CD4-positive, CD25-positive, alpha-beta regulatory T cell (primary cell): ENCODE results near the gene CIAO2A. TPM values are rescaled to one million over a fixed set of nuclear protein-coding genes. Genes with fewer than 3 reads are reported as not detected.

Experiments used
- ATAC-seq, 2 donors: fragments of 150-1000 bp; cut with Tn5 transposase; one replicate each; pipeline ENCODE4 v1.10.0; 2021; ENCODE audit warnings: low read depth in 2 of 2, moderate number of reproducible peaks in 2 of 2, moderate library complexity in 1 of 2
- DNase-seq, 3 donors: peaks; one replicate each; pipeline versions ENCODE4 v3.0.0 to v3.0.0-alpha.2; 2012 to 2022; ENCODE audit warnings: mixed read lengths in 1 of 3
- H3K27ac ChIP-seq: one replicate; pipeline ENCODE4 v1.7.0; 2013; ENCODE audit warnings: mild to moderate bottlenecking, low read length; ENCODE audit not compliant: insufficient read depth, poor library complexity, severe bottlenecking
- H3K27me3 ChIP-seq: one replicate; pipeline ENCODE4 v1.7.0; 2013; ENCODE audit warnings: low read length; ENCODE audit not compliant: control insufficient read depth, insufficient read depth
- H3K36me3 ChIP-seq: one replicate; pipeline ENCODE4 v1.7.0; 2013; ENCODE audit warnings: mild to moderate bottlenecking, low read length, moderate library complexity; ENCODE audit not compliant: control insufficient read depth, insufficient read depth
- H3K4me1 ChIP-seq: 2 replicates; pipeline ENCODE4 v1.7.0; 2013; ENCODE audit warnings: mild to moderate bottlenecking, low read length; ENCODE audit not compliant: insufficient read depth, control insufficient read depth, poor library complexity, severe bottlenecking
- H3K4me3 ChIP-seq: one replicate; pipeline ENCODE4 v1.7.0; 2013; ENCODE audit warnings: low read depth, mild to moderate bottlenecking, low read length, moderate library complexity
- H3K9me3 ChIP-seq, 2 experiments: 1 replicate in 1 of 2; 2 replicates in 1 of 2; pipeline ENCODE4 v1.7.0; 2013; ENCODE audit warnings: low read length in 2 of 2, mild to moderate bottlenecking in 1 of 2, moderate library complexity in 1 of 2; ENCODE audit not compliant: control insufficient read depth in 2 of 2
- H3K27ac Mint-ChIP-seq, 3 donors: one replicate each; pipeline ENCODE4 v1.8.0; 2020 to 2022; ENCODE audit warnings: mild to moderate bottlenecking in 3 of 3, mixed read lengths in 3 of 3, moderate library complexity in 2 of 3
- H3K27me3 Mint-ChIP-seq: one replicate; pipeline ENCODE4 v1.8.0; 2022; ENCODE audit warnings: mild to moderate bottlenecking, mixed read lengths
- H3K36me3 Mint-ChIP-seq: one replicate; pipeline ENCODE4 v1.8.0; 2020; ENCODE audit warnings: mixed read lengths
- H3K4me1 Mint-ChIP-seq, 4 donors: one replicate each; pipeline ENCODE4 v1.8.0; 2020 to 2022; ENCODE audit warnings: mixed read lengths in 4 of 4, mild to moderate bottlenecking in 1 of 4
- H3K4me3 Mint-ChIP-seq, 4 donors: one replicate each; pipeline ENCODE4 v1.8.0; 2020 to 2022; ENCODE audit warnings: mild to moderate bottlenecking in 4 of 4, mixed read lengths in 4 of 4, moderate library complexity in 3 of 4
- H3K9me3 Mint-ChIP-seq, 7 donors: one replicate each; pipeline ENCODE4 v1.8.0; 2020 to 2022; ENCODE audit warnings: mixed read lengths in 7 of 7, mild to moderate bottlenecking in 3 of 7, moderate library complexity in 2 of 7
- polyA plus RNA-seq, 4 donors: library from polyadenylated mRNA; unstranded; fragments of 300-500 nt; fragmentation: Illumina TruSeq; gene quantifications; one replicate each; pipeline ENCODE4 v1.2.3, GENCODE V29; 2021
- total RNA-seq: library from RNA; stranded (reverse); gene quantifications from one replicate; pipeline ENCODE4 v1.2.3, GENCODE V29; 2022

Gene CIAO2A
- total and polyA plus RNA-seq, 5 donors from 2014 or later = 25.8 to 124 (median 103) TPM

GRCh38 chr15:64133623-64134344, 40.1 kb upstream of the CIAO2A start:
- H3K36me3 ChIP-seq = peaks cover 91% of the 10 kb centered on the region
- Mint-ChIP-seq H3K4me3 (peak overlapping the region in 1 of 4 donors; percentile 16), H3K27me3 (no peaks in the 10 kb centered on the region), H3K4me1 (no peaks in the 10 kb centered on the region), H3K27ac (peak overlapping the region in 1 of 3 donors; percentile 67), H3K9me3 (no peaks in the 10 kb centered on the region), H3K36me3 (peaks cover 63% of the 10 kb centered on the region)
- no peak overlapping the region for H3K27ac ChIP-seq
- DNase-seq (no peak), ATAC-seq (no peak)
- H3K4me1 ChIP-seq = no peaks in the 10 kb centered on the region
- H3K4me3 ChIP-seq = no peak overlapping the region
- H3K27me3 ChIP-seq = no peaks in the 10 kb centered on the region
- H3K9me3 ChIP-seq = no peaks in the 10 kb centered on the region

DNA sequence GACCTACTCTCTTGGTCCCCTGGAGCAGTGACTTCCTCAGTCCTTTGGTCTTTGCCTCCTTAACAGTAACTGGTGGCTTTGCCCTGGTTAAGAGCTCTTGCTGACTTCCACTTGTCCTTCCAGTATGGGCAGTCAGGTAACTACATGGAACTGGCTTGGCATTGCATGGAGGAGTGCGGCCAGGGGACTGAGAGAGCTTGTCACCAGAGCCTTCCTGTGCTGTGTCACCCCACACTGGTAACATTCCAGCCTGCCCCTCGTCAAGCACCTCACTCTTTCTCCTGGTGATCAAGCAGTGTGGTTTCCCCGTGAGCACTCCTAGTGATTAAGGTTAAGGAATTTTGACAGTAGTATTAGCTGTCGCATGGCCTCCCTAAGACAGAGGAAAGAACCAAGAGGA, 38.6 kb upstream of the CIAO2A start:
- H3K4me1 ChIP-seq = no peaks in the 10 kb centered on the region
- Mint-ChIP-seq H3K9me3 (no peaks in the 10 kb centered on the region), H3K27ac (peak overlapping the region in 1 of 3 donors; percentile 82), H3K4me1 (no peaks in the 10 kb centered on the region), H3K27me3 (no peaks in the 10 kb centered on the region), H3K36me3 (peaks cover 69% of the 10 kb centered on the region), H3K4me3 (no peak overlapping the region)
- no peak for ATAC-seq
- no peak overlapping the region for H3K27ac ChIP-seq
- peaks cover 91% of the 10 kb centered on the region for H3K36me3 ChIP-seq
- no peak for DNase-seq
- H3K27me3 ChIP-seq = no peaks in the 10 kb centered on the region
- no peak overlapping the region for H3K4me3 ChIP-seq
- H3K9me3 ChIP-seq = no peaks in the 10 kb centered on the region

GRCh38 chr15:64131547-64131946, 37.9 kb upstream of the CIAO2A start:
- no peak for ATAC-seq
- H3K27ac Mint-ChIP-seq = peak overlapping the region in 2 of 3 donors; percentile 82 to 88

DNA sequence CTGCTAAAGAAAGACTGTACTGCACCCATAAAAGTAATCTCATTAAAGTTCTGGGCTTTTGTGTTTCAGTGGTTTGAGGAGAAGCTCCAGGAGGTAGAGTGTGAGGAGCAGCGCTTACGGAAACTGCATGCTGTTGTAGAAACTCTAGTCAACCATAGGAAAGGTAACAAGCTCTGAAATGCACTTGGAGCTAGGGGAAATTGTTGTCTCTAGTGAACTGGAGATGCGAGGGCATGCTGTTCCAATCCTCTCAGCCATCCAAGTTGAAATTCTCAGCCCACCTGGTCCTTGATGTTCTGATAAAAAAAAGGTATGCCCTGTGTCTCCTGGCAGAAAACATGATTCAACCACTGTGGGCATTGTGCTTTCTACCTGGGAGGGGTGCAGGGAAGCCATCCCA, 36.5 kb upstream of the CIAO2A start:
- Histone ChIP-seq H3K4me3 (no peak overlapping the region), H3K9me3 (no peaks in the 10 kb centered on the region), H3K27me3 (no peaks in the 10 kb centered on the region), H3K27ac (no peak overlapping the region), H3K36me3 (peaks cover 89% of the 10 kb centered on the region), H3K4me1 (no peaks in the 10 kb centered on the region)
- Mint-ChIP-seq H3K9me3 (no peaks in the 10 kb centered on the region), H3K27me3 (no peaks in the 10 kb centered on the region), H3K27ac (no peak overlapping the region), H3K4me3 (no peak overlapping the region), H3K4me1 (no peaks in the 10 kb centered on the region), H3K36me3 (peaks cover 65% of the 10 kb centered on the region)
- no peak for DNase-seq
- ATAC-seq = no peak

More at GRCh38 chr15:64131547-64131946, 37.9 kb upstream of the CIAO2A start:
- no peaks in the 10 kb centered on the region for H3K9me3 Mint-ChIP-seq
- Histone ChIP-seq H3K4me3 (no peak overlapping the region), H3K27ac (no peak overlapping the region), H3K36me3 (peaks cover 90% of the 10 kb centered on the region), H3K4me1 (no peaks in the 10 kb centered on the region), H3K27me3 (no peaks in the 10 kb centered on the region), H3K9me3 (no peaks in the 10 kb centered on the region)
- peaks cover 66% of the 10 kb centered on the region for H3K36me3 Mint-ChIP-seq
- no peak for DNase-seq
- H3K27me3 Mint-ChIP-seq = no peaks in the 10 kb centered on the region
- H3K4me1 Mint-ChIP-seq = no peaks in the 10 kb centered on the region
- no peak overlapping the region for H3K4me3 Mint-ChIP-seq

DNA sequence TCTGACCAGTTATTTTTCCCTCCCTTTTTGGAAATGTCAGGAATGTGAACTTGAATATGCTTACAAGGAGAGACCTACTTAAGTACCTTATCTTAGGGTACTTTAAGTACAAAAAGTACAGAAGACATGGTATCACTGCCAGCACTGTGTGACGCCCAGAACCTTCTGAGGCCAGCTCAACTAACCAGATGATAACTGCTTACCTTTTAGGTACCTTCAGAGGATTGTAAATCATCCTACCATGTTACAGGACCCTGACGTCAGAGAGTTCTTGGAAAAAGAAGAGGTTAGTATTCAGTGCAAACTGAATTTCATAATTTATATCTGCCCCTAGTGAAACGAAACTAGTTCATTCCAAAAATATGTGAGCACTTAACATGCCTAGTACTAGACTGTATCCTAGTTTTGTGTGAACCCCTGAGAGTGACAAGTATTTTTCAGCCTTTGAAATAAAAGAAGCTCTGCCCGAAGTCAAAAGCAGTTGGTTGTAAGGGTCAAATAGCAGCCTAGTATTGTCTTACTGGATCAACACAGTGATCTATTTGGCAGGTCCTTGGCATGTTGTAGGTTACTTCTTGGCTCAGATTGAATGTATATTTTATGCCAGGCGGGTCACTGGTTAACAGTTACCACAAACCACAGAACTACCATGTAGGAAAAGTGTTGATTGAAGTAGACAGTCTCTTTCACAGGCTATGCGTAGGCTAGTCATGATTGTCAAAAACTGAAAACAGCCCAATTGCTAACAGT, 34.1 kb upstream of the CIAO2A start:
- peak overlapping the region in 1 of 3 donors; percentile 9 for H3K27ac Mint-ChIP-seq
- ATAC-seq = no peak

DNA sequence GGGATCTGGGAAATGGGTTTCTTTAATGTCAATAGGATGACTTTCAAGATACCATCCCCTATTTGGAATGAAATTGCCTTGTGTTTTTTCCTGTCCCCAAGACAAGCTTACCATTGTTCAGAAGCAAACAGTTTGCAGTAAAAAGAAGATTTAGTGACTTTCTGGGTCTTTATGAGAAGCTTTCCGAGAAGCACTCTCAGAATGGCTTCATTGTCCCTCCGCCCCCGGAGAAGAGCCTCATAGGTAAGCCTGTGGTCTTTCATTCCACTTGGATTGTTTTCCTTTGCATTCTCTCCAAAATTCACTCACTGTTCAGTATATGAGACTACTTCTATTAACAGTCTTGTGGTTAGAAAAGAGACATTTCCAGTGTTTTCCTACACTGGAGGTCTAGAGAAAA, 32.3 kb upstream of the CIAO2A start:
- peaks cover 57% of the 10 kb centered on the region for H3K36me3 Mint-ChIP-seq
- no peaks in the 10 kb centered on the region for H3K27me3 Mint-ChIP-seq
- H3K27ac Mint-ChIP-seq = peak overlapping the region in 1 of 3 donors; percentile 50
- no peak overlapping the region for H3K27ac ChIP-seq
- H3K27me3 ChIP-seq = no peaks in the 10 kb centered on the region
- H3K36me3 ChIP-seq = peaks cover 84% of the 10 kb centered on the region
- no peaks in the 10 kb centered on the region for H3K9me3 Mint-ChIP-seq
- ATAC-seq (no peak), DNase-seq (no peak)
- H3K4me3 ChIP-seq = no peak overlapping the region
- H3K9me3 ChIP-seq = no peaks in the 10 kb centered on the region
- H3K4me1 ChIP-seq = no peaks in the 10 kb centered on the region
- H3K4me1 Mint-ChIP-seq = peaks cover 0 to 3% (median 0%) of the 10 kb centered on the region in 4 donors
- H3K4me3 Mint-ChIP-seq = no peak overlapping the region

More for the DNA sequence above, 34.1 kb upstream of the CIAO2A start:
- no peaks in the 10 kb centered on the region for H3K4me1 ChIP-seq
- Mint-ChIP-seq H3K9me3 (no peaks in the 10 kb centered on the region), H3K4me3 (no peak overlapping the region), H3K4me1 (no peaks in the 10 kb centered on the region), H3K27me3 (no peaks in the 10 kb centered on the region), H3K36me3 (peaks cover 68% of the 10 kb centered on the region)
- no peaks in the 10 kb centered on the region for H3K27me3 ChIP-seq
- no peak overlapping the region for H3K27ac ChIP-seq
- H3K9me3 ChIP-seq = no peaks in the 10 kb centered on the region
- H3K36me3 ChIP-seq = peaks cover 84% of the 10 kb centered on the region
- no peak overlapping the region for H3K4me3 ChIP-seq
- DNase-seq = no peak

- H3K27me3 Mint-ChIP-seq = no peaks in the 10 kb centered on the region
- peaks cover 83% of the 10 kb centered on the region for H3K36me3 ChIP-seq
- no peaks in the 10 kb centered on the region for H3K27me3 ChIP-seq
These were observed 29.3 kb upstream of the CIAO2A start for GRCh38 chr15:64122936-64123351.

More at GRCh38 chr15:64122936-64123351, 29.3 kb upstream of the CIAO2A start:
- Histone ChIP-seq H3K4me3 (no peak overlapping the region), H3K27ac (no peak overlapping the region), H3K9me3 (no peaks in the 10 kb centered on the region), H3K4me1 (no peaks in the 10 kb centered on the region)
- H3K4me3 Mint-ChIP-seq = no peak overlapping the region
- H3K36me3 Mint-ChIP-seq = peaks cover 49% of the 10 kb centered on the region
- H3K4me1 Mint-ChIP-seq = peaks cover 0 to 7% (median 0%) of the 10 kb centered on the region in 4 donors
- no peaks in the 10 kb centered on the region for H3K9me3 Mint-ChIP-seq
- DNase-seq = no peak
- no peak overlapping the region for H3K27ac Mint-ChIP-seq
- ATAC-seq = no peak
